GM12874 (cell line): Measurements from ENCODE around the gene PLEKHH2.

Experiments
- CTCF ChIP-seq: IDR thresholded peaks from 2 replicates; pipeline ENCODE4 v1.5.1; 2011; ENCODE audit warnings: low read depth, mild to moderate bottlenecking, control low read depth, low read length, moderate library complexity; ENCODE audit not compliant: insufficient read depth

Gene PLEKHH2

GRCh38 chr2:43653506-43653905 lies 16.4 kb downstream of the PLEKHH2 start:
- TF ChIP-seq CTCF = no peak

GRCh38 chr2:43657241-43657640 lies 20.2 kb downstream of the PLEKHH2 start:
- TF ChIP-seq CTCF = no peak

DNA sequence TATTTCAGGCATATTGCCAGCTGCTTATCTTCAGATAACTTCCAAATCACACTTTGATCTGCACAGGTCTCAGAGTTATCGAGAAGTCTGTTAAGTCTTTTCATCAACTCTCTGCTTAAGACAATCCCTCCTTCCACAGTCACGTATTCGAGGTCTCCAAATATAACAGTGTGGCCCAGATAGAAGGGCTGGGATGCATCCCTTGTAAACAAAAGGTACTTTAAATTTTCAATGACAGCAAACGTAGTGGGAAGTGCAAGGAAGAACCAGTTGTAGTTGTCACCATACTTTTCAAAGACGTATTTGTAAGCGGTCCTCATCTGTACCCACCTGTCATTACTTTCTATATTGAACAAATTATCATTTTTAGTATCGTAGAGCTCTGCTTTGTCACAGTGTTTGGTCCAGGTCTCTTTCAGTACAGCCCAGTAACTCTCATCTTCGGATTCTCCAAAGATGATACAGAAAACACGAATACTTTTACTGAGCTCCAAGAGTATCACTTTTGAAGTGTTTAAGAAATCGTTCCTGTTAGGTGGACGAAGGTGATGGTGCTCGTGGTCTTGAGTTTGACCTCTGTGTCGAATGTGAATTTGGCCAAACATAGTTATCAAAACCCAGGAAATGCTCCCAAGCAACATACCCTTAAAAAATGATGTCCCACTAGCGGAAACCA lies 38.7 kb downstream of the PLEKHH2 start:
- TF ChIP-seq CTCF = no peak

GRCh38 chr2:43676322-43677050 lies 39.4 kb downstream of the PLEKHH2 start, which contains the start of gene C1GALT1C1L:
C1GALT1C1L (minus strand) TSS chr2:43676429; CDS start chr2:43676322, 107 bp downstream.
- TF ChIP-seq CTCF = no peak

- TF ChIP-seq CTCF = no peak
Observed at GRCh38 chr2:43685357-43685756, 48.3 kb downstream of the PLEKHH2 start.

GRCh38 chr2:43689999-43690398 lies 52.9 kb downstream of the PLEKHH2 start:
- TF ChIP-seq CTCF = no peak

- no peak for TF ChIP-seq CTCF
Observed at GRCh38 chr2:43692428-43692994, 55.5 kb downstream of the PLEKHH2 start.
